Measurements from ENCODE around the gene CES3. TPM values are rescaled to one million over a fixed set of nuclear protein-coding genes. Genes with fewer than 3 reads are reported as not detected.

Gene CES3
- total RNA-seq, 6 experiments from 2014 or later: 0.06 to 0.39 (median 0.14) TPM; not detected in 1

- Mint-ChIP-seq H3K27me3 (ENCODE audit: insufficient read depth) (peaks cover 7% of the 10 kb centered on the region), H3K36me3 (ENCODE audit: low read depth) (no peaks in the 10 kb centered on the region), H3K4me3 (no peak overlapping the region), H3K4me1 (ENCODE audit: low read depth) (peaks cover 7% of the 10 kb centered on the region; the same call in 1 of the 2 replicates), H3K27ac (no peak overlapping the region), H3K9me3 (no peaks in the 10 kb centered on the region)
- no peak for DNase-seq
- TF ChIP-seq CTCF (IDR thresholded peaks at IDR 0.05): no peak
Measured at GRCh38 chr16:67016143-67016542, 55.1 kb downstream of the CES3 start.

GRCh38 chr16:67016681-67017420 is 55.8 kb downstream of the CES3 start:
- H3K27ac Mint-ChIP-seq: no peak overlapping the region
- TF ChIP-seq CTCF (IDR thresholded peaks at IDR 0.05): no peak
- H3K27me3 Mint-ChIP-seq (ENCODE audit: insufficient read depth): peaks cover 7% of the 10 kb centered on the region
- no peaks in the 10 kb centered on the region for H3K9me3 Mint-ChIP-seq
- no peak overlapping the region for H3K4me3 Mint-ChIP-seq
- no peak for DNase-seq
- no peaks in the 10 kb centered on the region for H3K36me3 Mint-ChIP-seq (ENCODE audit: low read depth)
- peaks cover 7% of the 10 kb centered on the region; the same call in 1 of the 2 replicates for H3K4me1 Mint-ChIP-seq (ENCODE audit: low read depth)

- no peak for DNase-seq
- H3K27me3 Mint-ChIP-seq (ENCODE audit: insufficient read depth): peaks cover 7% of the 10 kb centered on the region
- H3K4me3 Mint-ChIP-seq: no peak overlapping the region
- H3K36me3 Mint-ChIP-seq (ENCODE audit: low read depth): no peaks in the 10 kb centered on the region
- no peaks in the 10 kb centered on the region for H3K9me3 Mint-ChIP-seq
- H3K27ac Mint-ChIP-seq: no peak overlapping the region
- no peak for TF ChIP-seq CTCF (IDR thresholded peaks at IDR 0.05)
- H3K4me1 Mint-ChIP-seq (ENCODE audit: low read depth): peaks cover 10% of the 10 kb centered on the region
Measured at GRCh38 chr16:67017421-67017750, 56.3 kb downstream of the CES3 start.

- peak; percentile 95 for TF ChIP-seq CTCF (IDR thresholded peaks at IDR 0.05)
- no peaks in the 10 kb centered on the region for H3K9me3 Mint-ChIP-seq
- peak; percentile 94 for DNase-seq
- H3K4me3 Mint-ChIP-seq: no peak overlapping the region
- H3K27ac Mint-ChIP-seq: no peak overlapping the region
- H3K36me3 Mint-ChIP-seq (ENCODE audit: low read depth): no peaks in the 10 kb centered on the region
- peaks cover 7% of the 10 kb centered on the region for H3K27me3 Mint-ChIP-seq (ENCODE audit: insufficient read depth)
- peaks cover 15% of the 10 kb centered on the region for H3K4me1 Mint-ChIP-seq (ENCODE audit: low read depth)
Measured at GRCh38 chr16:67017810-67018488, 56.9 kb downstream of the CES3 start.

GRCh38 chr16:67019171-67019570 is 58.1 kb downstream of the CES3 start:
- no peak for DNase-seq
- Mint-ChIP-seq H3K4me1 (ENCODE audit: low read depth) (peaks cover 19% of the 10 kb centered on the region), H3K36me3 (ENCODE audit: low read depth) (no peaks in the 10 kb centered on the region), H3K4me3 (no peak overlapping the region), H3K27ac (no peak overlapping the region), H3K27me3 (ENCODE audit: insufficient read depth) (peaks cover 4% of the 10 kb centered on the region), H3K9me3 (no peaks in the 10 kb centered on the region)
- no peak for TF ChIP-seq CTCF (IDR thresholded peaks at IDR 0.05)

All from HFFc6 (cell line).